ENCODE results near the gene ZNF3.

The ZNF3 gene

DNA sequence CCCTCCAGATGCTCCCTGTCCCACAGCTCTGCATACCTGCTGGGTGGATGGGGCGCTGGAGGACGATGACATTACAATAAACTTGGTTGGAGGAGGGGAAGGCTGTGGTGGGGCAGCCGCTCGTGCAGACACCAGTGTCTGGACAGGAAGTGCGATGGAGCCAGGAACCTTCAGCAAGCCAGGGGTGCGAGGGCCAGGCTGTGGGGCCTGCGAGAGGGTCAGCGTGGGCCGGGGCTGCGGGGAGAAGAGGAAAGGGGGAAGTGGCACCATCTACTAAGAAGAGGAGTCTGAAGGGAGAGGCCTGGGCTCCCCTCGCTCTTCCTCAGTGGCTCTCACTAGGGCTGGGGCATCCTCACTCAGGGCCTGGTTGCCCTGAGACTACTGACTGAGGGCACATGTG lies 26.4 kb upstream of the ZNF3 start:
- Histone ChIP-seq H3K4me2 (ENCODE audit: low read length) (no peak overlapping the region), H3K36me3 (replicated peaks; ENCODE audit: low read depth, low read length) (peaks cover 31% of the 10 kb centered on the region), H3K79me2 (ENCODE audit: low read length) (no peaks in the 10 kb centered on the region), H2AFZ (ENCODE audit: low read depth, low read length) (no peak overlapping the region), H4K20me1 (ENCODE audit: insufficient read depth, low read length) (no peaks in the 10 kb centered on the region), H3K9me3 (ENCODE audit: insufficient read depth, low read length) (no peaks in the 10 kb centered on the region), H3K4me1 (ENCODE audit: low read length) (no peaks in the 10 kb centered on the region), H3K27ac (ENCODE audit: low read length) (no peak overlapping the region), H3K9ac (ENCODE audit: low read length) (no peak overlapping the region), H3K4me3 (ENCODE audit: low read length) (no peak overlapping the region), H3K27me3 (ENCODE audit: low read depth, low read length) (no peaks in the 10 kb centered on the region)
- TF ChIP-seq, protein P1, sequence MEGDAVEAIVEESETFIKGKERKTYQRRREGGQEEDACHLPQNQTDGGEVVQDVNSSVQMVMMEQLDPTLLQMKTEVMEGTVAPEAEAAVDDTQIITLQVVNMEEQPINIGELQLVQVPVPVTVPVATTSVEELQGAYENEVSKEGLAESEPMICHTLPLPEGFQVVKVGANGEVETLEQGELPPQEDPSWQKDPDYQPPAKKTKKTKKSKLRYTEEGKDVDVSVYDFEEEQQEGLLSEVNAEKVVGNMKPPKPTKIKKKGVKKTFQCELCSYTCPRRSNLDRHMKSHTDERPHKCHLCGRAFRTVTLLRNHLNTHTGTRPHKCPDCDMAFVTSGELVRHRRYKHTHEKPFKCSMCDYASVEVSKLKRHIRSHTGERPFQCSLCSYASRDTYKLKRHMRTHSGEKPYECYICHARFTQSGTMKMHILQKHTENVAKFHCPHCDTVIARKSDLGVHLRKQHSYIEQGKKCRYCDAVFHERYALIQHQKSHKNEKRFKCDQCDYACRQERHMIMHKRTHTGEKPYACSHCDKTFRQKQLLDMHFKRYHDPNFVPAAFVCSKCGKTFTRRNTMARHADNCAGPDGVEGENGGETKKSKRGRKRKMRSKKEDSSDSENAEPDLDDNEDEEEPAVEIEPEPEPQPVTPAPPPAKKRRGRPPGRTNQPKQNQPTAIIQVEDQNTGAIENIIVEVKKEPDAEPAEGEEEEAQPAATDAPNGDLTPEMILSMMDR (IDR thresholded peaks at IDR 0.05; ENCODE audit: low read depth, low read length): no peak
- no peak for TF ChIP-seq EZH2phosphoT487 (IDR thresholded peaks at IDR 0.05; ENCODE audit: low read depth)

DNA sequence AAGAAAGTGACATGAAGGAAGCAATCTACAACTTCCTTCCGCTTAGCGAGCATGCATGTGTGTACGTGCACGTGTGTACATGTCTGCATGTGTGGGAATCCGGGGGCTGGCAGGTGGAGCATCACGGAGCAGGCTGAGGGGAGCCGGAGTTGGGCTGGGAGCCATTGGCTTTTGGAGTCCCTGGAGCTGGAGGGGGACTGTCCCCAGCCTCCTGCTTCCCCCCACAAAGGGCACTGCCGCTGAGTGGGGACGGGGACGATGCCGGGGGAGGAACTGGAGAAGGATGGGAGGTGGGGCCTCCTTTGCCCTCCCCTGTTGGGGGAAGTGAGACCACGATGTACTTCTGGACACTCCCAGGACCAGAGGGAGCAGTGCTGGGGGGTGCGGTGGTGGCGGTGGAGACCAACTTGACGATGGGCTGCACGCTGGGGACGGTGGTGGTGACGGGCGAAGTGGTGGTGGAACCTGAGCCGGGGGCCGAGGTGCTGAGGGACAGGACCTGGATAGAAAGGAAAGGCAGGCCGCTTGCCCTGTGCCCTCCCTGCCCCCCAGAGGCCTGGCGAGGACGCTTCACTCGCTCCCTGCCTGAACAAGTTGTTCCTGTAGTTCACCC lies 25.7 kb upstream of the ZNF3 start:
- H3K4me2 ChIP-seq (ENCODE audit: low read length): no peak overlapping the region
- H3K9me3 ChIP-seq (ENCODE audit: insufficient read depth, low read length): no peaks in the 10 kb centered on the region
- H3K4me1 ChIP-seq (ENCODE audit: low read length): peaks cover 6% of the 10 kb centered on the region
- H3K27me3 ChIP-seq (ENCODE audit: low read depth, low read length): no peaks in the 10 kb centered on the region
- H3K4me3 ChIP-seq (ENCODE audit: low read length): no peak overlapping the region
- no peak overlapping the region for H3K27ac ChIP-seq (ENCODE audit: low read length)
- TF ChIP-seq EZH2phosphoT487 (IDR thresholded peaks at IDR 0.05; ENCODE audit: low read depth): no peak
- TF ChIP-seq, protein P1 (IDR thresholded peaks at IDR 0.05; ENCODE audit: low read depth, low read length): no peak
- peaks cover 5% of the 10 kb centered on the region for H3K79me2 ChIP-seq (ENCODE audit: low read length)
- H3K36me3 ChIP-seq (replicated peaks; ENCODE audit: low read depth, low read length): peaks cover 30% of the 10 kb centered on the region
- H2AFZ ChIP-seq (ENCODE audit: low read depth, low read length): no peak overlapping the region
- H3K9ac ChIP-seq (ENCODE audit: low read length): no peak overlapping the region
- no peaks in the 10 kb centered on the region for H4K20me1 ChIP-seq (ENCODE audit: insufficient read depth, low read length)

DNA sequence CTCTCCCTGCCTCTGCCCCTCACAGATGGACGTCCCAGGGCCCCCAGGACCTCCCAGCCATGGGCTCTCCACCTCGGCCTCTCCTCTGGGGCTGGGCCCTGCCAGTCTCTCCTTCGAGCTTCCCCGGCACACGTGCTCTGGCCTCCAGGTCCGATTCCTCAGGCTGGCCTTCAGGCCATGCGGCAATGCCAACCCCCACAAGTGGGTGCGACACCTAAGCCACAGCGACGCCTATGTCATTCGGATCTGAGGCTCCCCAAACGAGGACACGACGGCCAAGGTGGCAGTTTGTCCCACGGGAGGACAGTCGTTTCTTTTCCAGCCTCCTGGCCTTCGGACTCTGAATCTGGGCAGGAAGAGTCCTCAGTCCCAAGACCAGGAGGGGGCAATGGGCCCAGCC lies 25.1 kb upstream of the ZNF3 start:
- H3K27me3 ChIP-seq (ENCODE audit: low read depth, low read length): no peaks in the 10 kb centered on the region
- H2AFZ ChIP-seq (ENCODE audit: low read depth, low read length): no peak overlapping the region
- TF ChIP-seq, protein P1 (IDR thresholded peaks at IDR 0.05; ENCODE audit: low read depth, low read length): no peak
- no peak for TF ChIP-seq EZH2phosphoT487 (IDR thresholded peaks at IDR 0.05; ENCODE audit: low read depth)
- no peak overlapping the region for H3K27ac ChIP-seq (ENCODE audit: low read length)
- peaks cover 6% of the 10 kb centered on the region for H3K4me1 ChIP-seq (ENCODE audit: low read length)
- H3K4me2 ChIP-seq (ENCODE audit: low read length): no peak overlapping the region
- H3K9ac ChIP-seq (ENCODE audit: low read length): no peak overlapping the region
- H4K20me1 ChIP-seq (ENCODE audit: insufficient read depth, low read length): no peaks in the 10 kb centered on the region
- peaks cover 8% of the 10 kb centered on the region for H3K79me2 ChIP-seq (ENCODE audit: low read length)
- H3K36me3 ChIP-seq (replicated peaks; ENCODE audit: low read depth, low read length): peaks cover 24% of the 10 kb centered on the region
- H3K4me3 ChIP-seq (ENCODE audit: low read length): no peak overlapping the region
- H3K9me3 ChIP-seq (ENCODE audit: insufficient read depth, low read length): no peaks in the 10 kb centered on the region

DNA sequence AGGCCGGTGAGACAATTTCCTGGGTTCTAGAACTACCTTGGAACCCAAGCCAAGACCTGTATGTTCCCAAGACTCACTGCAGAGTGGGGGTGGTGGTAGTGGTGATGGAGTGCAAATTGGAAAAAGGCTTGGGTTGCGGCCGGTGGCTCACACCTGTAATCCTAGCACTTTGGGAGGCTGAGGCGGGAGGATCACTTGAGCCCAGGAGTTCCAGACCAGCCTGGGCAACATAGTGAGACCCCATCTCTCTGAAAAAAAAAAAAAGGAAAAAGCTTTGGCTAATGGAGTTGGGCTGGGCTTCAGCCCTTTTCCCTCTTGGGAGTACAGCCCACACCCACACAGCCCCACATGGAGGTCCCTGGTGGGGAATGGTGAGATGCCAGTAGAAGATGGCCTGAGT lies 24.0 kb upstream of the ZNF3 start:
- H3K36me3 ChIP-seq (replicated peaks; ENCODE audit: low read depth, low read length): peaks cover 17% of the 10 kb centered on the region
- H3K4me2 ChIP-seq (ENCODE audit: low read length): no peak overlapping the region
- H3K79me2 ChIP-seq (ENCODE audit: low read length): peaks cover 15% of the 10 kb centered on the region
- no peaks in the 10 kb centered on the region for H3K9me3 ChIP-seq (ENCODE audit: insufficient read depth, low read length)
- H4K20me1 ChIP-seq (ENCODE audit: insufficient read depth, low read length): no peaks in the 10 kb centered on the region
- peaks cover 6% of the 10 kb centered on the region for H3K4me1 ChIP-seq (ENCODE audit: low read length)
- H2AFZ ChIP-seq (ENCODE audit: low read depth, low read length): no peak overlapping the region
- no peak overlapping the region for H3K9ac ChIP-seq (ENCODE audit: low read length)
- TF ChIP-seq EZH2phosphoT487 (IDR thresholded peaks at IDR 0.05; ENCODE audit: low read depth): no peak
- TF ChIP-seq, protein P1 (IDR thresholded peaks at IDR 0.05; ENCODE audit: low read depth, low read length): no peak
- H3K4me3 ChIP-seq (ENCODE audit: low read length): no peak overlapping the region
- H3K27me3 ChIP-seq (ENCODE audit: low read depth, low read length): no peaks in the 10 kb centered on the region
- no peak overlapping the region for H3K27ac ChIP-seq (ENCODE audit: low read length)

All from OCI-LY3 (cell line).